ENCODE data around the gene CD6.

Gene CD6

DNA sequence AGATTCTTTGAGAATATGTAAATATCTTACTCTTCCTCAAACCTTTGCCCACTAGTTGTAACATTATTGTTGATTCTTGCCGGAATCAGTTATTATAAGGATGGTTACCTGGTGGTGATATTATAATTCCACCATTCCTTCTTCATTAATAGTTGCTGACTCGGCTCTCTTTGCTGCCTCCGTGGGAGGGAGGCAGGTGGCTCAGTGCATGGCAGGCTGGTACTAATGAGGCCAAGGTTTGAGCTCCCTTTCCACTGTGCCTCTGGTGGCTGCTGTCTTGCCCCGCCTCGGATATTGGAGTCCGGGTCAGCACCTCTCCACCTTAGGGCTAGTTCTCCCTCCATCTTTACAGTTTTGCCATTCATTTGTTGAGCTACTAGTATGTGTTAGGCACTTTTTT is 12.7 kb downstream of the CD6 start:
- DNase-seq (ENCODE audit: low spot score) = no peak

DNA sequence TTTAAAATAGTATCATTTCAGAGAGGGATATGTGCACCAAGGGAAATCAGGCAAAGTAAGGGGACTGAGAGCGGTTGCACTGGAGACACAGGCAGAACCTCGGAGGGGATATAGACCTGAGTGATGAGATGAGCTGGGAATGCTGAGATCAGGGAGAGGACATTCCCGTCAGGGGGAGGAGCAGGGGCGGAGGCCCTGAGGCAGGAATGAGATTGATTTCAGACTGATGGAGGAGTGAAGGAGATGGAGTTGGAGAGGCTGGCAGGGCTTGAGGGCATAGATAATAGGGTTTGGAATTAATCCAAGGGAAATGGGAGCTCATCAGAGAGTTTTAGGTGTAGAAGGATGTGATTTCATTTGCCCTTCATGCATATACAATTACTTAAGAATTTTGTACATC is 13.2 kb downstream of the CD6 start:
- DNase-seq (ENCODE audit: low spot score) = no peak

DNA sequence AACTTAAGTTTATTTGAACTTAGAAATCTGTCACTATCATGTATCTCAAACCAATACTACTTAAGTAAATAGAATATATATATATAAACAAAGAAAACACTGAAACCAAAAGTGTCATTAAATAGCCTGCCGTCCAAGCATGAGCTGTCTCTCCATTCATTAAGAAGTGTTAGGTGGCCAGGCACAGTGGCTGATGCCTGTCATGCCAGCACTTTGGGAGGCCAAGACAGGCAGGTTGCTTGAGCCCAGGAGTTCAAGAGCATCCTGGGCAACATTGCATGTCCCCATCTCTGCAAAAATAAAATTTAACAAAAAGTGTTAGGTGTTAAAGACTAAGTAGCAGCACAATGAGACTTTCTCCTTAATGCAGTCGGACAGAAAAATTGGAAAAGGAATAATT is 14.0 kb downstream of the CD6 start:
- DNase-seq (ENCODE audit: low spot score) = no peak

DNA sequence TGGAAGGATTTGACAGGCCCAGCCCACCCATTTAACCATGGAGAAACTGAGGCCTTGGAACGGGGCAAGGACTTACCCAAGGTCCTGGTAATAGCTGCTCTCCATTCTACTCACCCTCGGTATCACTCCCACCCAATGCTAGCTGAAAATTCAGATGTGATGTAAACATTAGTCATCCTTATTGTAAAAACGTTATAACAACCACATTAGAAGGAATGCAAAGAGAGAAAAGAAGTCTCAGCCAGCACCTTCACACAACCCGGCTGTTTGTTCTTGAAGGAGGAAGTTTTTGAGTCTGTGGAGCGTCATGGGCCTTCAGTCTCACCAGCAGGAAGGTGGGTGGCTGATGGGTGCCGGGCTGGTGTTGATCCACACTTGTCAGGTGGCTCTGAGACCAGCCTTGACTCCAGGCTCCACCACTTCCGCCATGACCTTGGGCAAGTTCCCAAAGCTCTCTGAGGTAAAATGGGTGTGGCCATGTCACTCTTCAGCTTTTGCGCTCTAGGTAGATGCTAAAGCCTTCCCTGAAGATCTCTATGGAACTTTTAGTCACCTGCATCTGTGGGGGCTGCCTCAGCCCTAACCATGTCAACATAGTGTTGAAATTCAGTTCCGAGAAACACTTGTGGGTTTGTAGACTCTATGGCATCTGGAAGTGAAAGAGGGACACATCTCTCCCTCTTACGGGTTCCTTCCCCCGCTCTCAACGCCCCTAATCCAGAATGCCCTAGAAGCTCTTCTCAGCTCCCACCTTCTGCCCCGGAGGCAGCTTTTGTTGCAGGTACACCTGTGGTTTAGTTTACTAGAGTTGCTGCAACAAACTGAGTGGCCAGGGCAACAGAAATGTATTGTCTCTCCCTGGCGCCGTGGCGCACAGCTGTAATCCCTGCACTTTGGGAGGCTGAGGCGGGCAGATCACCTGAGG is 14.8 kb downstream of the CD6 start:
- DNase-seq (ENCODE audit: low spot score) = peak; percentile 28

- no peak for DNase-seq (ENCODE audit: low spot score)
Observed at GRCh38 chr11:60987577-60988277, 16.2 kb downstream of the CD6 start.

DNA sequence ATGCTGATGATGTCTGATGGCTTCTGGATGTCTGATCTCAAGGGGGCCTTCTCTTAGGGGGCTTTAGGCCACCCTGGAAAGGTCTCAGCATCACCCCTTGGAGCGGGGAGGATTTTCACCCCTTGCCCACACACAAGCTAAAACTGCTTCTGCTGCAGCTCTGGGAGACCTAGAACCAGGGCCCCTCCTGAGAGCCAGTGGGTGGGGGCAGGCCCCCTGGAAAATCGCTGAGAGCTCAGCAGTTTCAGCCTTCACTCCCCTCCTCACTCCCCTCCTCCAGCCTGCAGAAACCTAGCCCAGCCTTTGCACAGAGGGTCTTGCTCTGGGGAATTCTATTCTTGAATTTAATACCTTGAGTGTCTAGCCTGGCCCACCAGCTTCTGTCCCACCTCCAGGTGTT is 17.2 kb downstream of the CD6 start:
- DNase-seq (ENCODE audit: low spot score) = no peak

DNA sequence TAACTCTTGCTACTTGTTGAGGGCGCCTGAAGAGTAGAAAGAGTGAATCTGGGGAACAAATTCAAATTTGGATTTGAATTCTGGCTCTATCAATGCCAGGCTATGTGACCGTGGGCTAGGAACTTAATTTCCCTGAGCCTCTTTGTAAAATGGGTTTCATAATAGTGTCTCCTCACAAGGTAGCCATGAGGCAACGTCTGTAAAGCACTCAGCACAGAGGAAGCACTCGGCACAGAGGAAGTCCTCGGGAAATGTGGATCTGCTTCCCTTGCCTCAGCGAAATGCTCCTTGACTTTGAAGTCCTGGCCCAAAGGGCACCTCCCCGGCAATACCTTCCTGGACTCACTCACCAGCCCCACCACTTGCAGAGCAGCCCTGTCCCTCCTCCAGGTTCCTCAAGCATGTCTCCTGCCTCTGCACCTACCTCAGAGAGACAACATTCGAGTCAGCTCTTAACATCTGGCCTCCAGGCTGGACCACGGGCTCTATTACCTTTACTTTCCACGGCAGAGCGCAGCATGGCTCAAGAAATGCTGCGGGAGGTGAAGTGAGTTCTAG is 17.7 kb downstream of the CD6 start:
- no peak for DNase-seq (ENCODE audit: low spot score)

DNA sequence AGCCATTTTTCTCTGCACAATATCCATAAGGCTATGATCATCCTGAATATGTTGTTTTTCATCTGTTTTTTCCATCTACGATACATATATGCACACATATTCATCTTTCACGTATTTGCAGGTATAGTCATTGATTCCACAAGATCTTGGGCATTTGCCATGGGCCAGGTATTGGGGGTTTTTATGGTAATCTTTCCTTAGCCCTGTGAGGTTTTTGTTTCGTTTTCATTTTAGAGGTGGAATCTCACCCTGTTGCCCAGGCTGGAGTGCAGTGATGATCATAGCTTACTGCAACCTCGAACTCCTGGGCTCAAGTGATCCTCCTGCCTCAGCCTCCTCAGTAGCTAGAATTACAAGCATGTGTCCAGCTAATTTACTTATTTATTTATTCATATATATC is 20.0 kb downstream of the CD6 start:
- DNase-seq (ENCODE audit: low spot score) = no peak

- no peak for DNase-seq (ENCODE audit: low spot score)
Observed at GRCh38 chr11:60992842-60993409, 21.4 kb downstream of the CD6 start.

- no peak for DNase-seq (ENCODE audit: low spot score)
Observed at GRCh38 chr11:60993615-60994014, 22.1 kb downstream of the CD6 start.

DNA sequence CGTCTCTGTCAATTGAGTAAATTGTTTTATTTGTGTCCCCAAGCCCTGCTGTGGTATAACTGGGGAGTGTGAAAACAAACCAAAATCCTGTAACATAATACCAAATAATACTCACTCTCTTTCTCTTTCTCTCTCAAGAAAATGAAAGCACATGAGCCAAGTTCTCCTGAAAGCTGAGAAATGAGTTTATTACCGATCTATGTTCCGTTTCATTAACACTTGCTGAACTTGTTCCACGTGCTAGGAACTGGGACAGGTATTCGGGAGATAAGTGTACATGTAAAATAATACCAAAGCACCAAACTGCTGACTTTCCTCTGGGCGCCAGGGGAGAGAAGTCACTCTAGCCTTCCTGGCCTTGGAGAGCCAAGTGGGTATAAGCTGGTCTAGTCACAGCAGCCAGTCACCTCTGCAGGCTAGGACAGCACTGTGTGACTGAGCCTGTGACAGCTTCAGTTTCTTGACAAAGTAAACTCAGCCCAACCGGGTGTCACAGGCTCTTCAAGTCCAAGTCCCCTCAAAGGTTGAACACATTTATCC is 23.1 kb downstream of the CD6 start:
- no peak for DNase-seq (ENCODE audit: low spot score)

DNA sequence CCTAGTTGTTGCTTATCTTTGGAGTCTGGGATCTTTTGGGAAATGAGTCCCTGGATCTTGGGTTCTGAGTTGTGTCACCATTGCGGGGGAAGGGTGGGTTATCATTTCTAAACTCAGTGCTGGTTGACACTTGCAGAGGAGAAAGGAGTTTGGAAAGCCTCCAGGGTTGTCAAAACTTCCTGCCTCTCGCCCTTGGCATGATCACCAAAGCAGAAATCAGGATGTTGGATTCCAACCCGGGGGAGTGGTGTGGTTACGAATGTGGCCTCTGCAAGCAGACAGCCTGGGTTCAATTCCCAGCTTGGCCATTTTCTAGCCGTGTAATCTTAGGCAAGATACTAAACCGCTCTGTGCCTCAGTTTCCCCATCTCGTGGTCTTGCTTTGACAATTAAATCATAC is 24.3 kb downstream of the CD6 start:
- DNase-seq (ENCODE audit: low spot score) = no peak

DNA sequence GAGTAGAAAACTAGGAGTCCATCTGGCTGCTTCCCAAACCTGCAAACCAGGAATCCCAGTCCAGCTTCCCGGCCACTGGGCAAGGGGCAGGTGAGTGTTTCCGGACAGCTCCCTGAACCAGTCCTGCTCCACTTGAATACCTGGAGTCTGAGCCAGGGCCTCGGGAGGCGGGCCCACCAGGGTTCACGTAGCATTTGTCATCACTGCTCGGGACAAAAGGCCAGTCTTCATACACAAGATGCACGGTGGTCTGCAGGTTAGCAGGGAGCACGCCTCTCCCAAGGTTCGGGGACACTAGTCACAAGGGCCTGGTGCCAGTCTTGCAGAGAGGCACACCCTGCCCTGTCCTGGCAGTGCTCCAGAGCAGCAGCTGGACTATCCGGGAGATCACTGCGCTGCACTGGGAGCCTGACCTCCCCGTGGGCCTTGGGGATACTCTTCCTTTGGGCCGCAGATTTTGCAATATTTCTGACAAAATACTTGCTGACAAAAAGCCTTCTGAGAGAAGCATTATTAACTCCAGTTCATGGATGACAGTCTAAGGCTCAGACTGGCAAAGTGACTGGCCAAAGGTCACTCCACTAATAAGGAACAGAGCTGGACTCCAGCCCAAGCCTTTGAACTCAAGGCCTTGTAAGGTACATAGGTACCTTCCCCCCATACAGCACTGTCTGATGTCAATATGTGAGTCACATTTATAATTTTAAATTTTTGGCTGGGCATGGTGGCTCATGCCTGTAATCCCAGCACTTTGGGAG is 25.1 kb downstream of the CD6 start:
- DNase-seq (ENCODE audit: low spot score) = no peak

GRCh38 chr11:61000426-61000825 is 28.9 kb downstream of the CD6 start:
- DNase-seq (ENCODE audit: low spot score) = no peak

- no peak for DNase-seq (ENCODE audit: low spot score)
Observed at GRCh38 chr11:61001931-61002330, 30.5 kb downstream of the CD6 start.

GRCh38 chr11:61002598-61002997 is 31.1 kb downstream of the CD6 start:
- DNase-seq (ENCODE audit: low spot score) = no peak

- DNase-seq (ENCODE audit: low spot score) = no peak
Observed at GRCh38 chr11:61004180-61004611, 32.7 kb downstream of the CD6 start.

- no peak for DNase-seq (ENCODE audit: low spot score)
Observed at GRCh38 chr11:61004761-61005181, 33.3 kb downstream of the CD6 start.

- DNase-seq (ENCODE audit: low spot score) = no peak
Observed at GRCh38 chr11:61007383-61007955, 36.0 kb downstream of the CD6 start.

- DNase-seq (ENCODE audit: low spot score) = no peak
Observed at GRCh38 chr11:61007956-61008896, 36.7 kb downstream of the CD6 start.

All from COLO829 (cell line).